Trophoblast cell (in vitro differentiated cells and primary cell): ENCODE data around the gene C16orf95.

Experiments
- DNase-seq, 2 donors: peaks; one replicate each; pipeline ENCODE4 v3.0.0-alpha.2; 2016
- H2AFZ ChIP-seq: 2 replicates; pipeline ENCODE4 v1.6.1; 2013; ENCODE audit warnings: low read length, moderate library complexity, mild to moderate bottlenecking; ENCODE audit not compliant: insufficient read depth, poor library complexity
- H2AK5ac ChIP-seq: 2 replicates; pipeline ENCODE4 v1.6.1; 2013; ENCODE audit warnings: mild to moderate bottlenecking, low read length
- H2BK120ac ChIP-seq: 2 replicates; pipeline ENCODE4 v1.6.1; 2013; ENCODE audit warnings: low read length, mild to moderate bottlenecking, moderate library complexity; ENCODE audit not compliant: insufficient read depth, poor library complexity
- H2BK12ac ChIP-seq: 2 replicates; pipeline ENCODE4 v1.6.1; 2013; ENCODE audit warnings: mild to moderate bottlenecking, low read length, moderate library complexity
- H2BK5ac ChIP-seq: 2 replicates; pipeline ENCODE4 v1.6.1; 2013; ENCODE audit warnings: low read length, low read depth, moderate library complexity, mild to moderate bottlenecking; ENCODE audit not compliant: poor library complexity
- H3K14ac ChIP-seq: 2 replicates; pipeline ENCODE4 v1.6.1; 2013; ENCODE audit warnings: mild to moderate bottlenecking, low read length
- H3K18ac ChIP-seq: 2 replicates; pipeline ENCODE4 v1.6.1; 2013; ENCODE audit warnings: mild to moderate bottlenecking, low read length
- H3K23ac ChIP-seq: 2 replicates; pipeline ENCODE4 v1.6.1; 2013; ENCODE audit warnings: low read length
- H3K27ac ChIP-seq: 2 replicates; pipeline ENCODE4 v1.5.1; 2013; ENCODE audit warnings: low read depth, mild to moderate bottlenecking, inconsistent platforms, low read length, moderate library complexity
- H3K27me3 ChIP-seq: 2 replicates; pipeline ENCODE4 v1.6.1; 2013; ENCODE audit warnings: inconsistent platforms, mild to moderate bottlenecking, low read length, moderate library complexity; ENCODE audit not compliant: insufficient read depth
- H3K36me3 ChIP-seq, 2 experiments: 1 replicate in 1 of 2; 2 replicates in 1 of 2; pipeline ENCODE4 v1.6.1; 2013; ENCODE audit warnings: low read length in 2 of 2, mild to moderate bottlenecking in 2 of 2, moderate library complexity in 1 of 2; ENCODE audit not compliant: insufficient read depth in 2 of 2, control insufficient read depth in 1 of 2
- H3K4ac ChIP-seq: 2 replicates; pipeline ENCODE4 v1.6.1; 2013; ENCODE audit warnings: low read depth, mild to moderate bottlenecking, low read length, moderate library complexity
- H3K4me1 ChIP-seq, 2 experiments: 1 replicate in 1 of 2; 2 replicates in 1 of 2; pipeline ENCODE4 v1.6.1; 2013; ENCODE audit warnings: low read length in 2 of 2, mild to moderate bottlenecking in 2 of 2, moderate library complexity in 1 of 2; ENCODE audit not compliant: insufficient read depth in 2 of 2, control insufficient read depth in 1 of 2
- H3K4me2 ChIP-seq: 2 replicates; pipeline ENCODE4 v1.6.1; 2013; ENCODE audit warnings: inconsistent platforms, mild to moderate bottlenecking, low read length, moderate library complexity
- H3K4me3 ChIP-seq: 2 replicates; pipeline ENCODE4 v1.5.1; 2013; ENCODE audit warnings: mild to moderate bottlenecking, low read depth, low read length, inconsistent platforms
- H3K79me1 ChIP-seq: one replicate; pipeline ENCODE4 v1.6.1; 2013; ENCODE audit warnings: low read length
- H3K79me2 ChIP-seq: 2 replicates; pipeline ENCODE4 v1.6.1; 2013; ENCODE audit warnings: low read length, mild to moderate bottlenecking; ENCODE audit not compliant: control insufficient read depth, insufficient read depth, poor library complexity
- H3K9ac ChIP-seq: 2 replicates; pipeline ENCODE4 v1.6.1; 2013; ENCODE audit warnings: mild to moderate bottlenecking, low read length
- H3K9me3 ChIP-seq: 2 replicates; pipeline ENCODE4 v1.6.1; 2013; ENCODE audit warnings: low read depth, mild to moderate bottlenecking, control low read depth, inconsistent platforms, low read length; ENCODE audit not compliant: insufficient read depth
- H4K12ac ChIP-seq: 2 replicates; pipeline ENCODE4 v1.6.1; 2013; ENCODE audit warnings: low read depth, mild to moderate bottlenecking, low read length, moderate library complexity
- H4K8ac ChIP-seq: 2 replicates; pipeline ENCODE4 v1.6.1; 2013; ENCODE audit warnings: low read depth, mild to moderate bottlenecking, low read length, moderate library complexity
- H4K91ac ChIP-seq: one replicate; pipeline ENCODE4 v1.6.1; 2013; ENCODE audit warnings: low read depth, mild to moderate bottlenecking, low read length, moderate library complexity
- WGBS: extraction: QIAGEN DNeasy Blood & Tissue Kit; methylation state at CpG from one replicate; pipeline ENCODE4 v1.1.7; 2013; ENCODE audit warnings: missing lambda C conversion rate; ENCODE audit not compliant: insufficient read length, insufficient coverage; ENCODE audit errors: extremely low coverage; 5-methylcytosine and 5-hydroxymethylcytosine counted together

The C16orf95 gene

DNA sequence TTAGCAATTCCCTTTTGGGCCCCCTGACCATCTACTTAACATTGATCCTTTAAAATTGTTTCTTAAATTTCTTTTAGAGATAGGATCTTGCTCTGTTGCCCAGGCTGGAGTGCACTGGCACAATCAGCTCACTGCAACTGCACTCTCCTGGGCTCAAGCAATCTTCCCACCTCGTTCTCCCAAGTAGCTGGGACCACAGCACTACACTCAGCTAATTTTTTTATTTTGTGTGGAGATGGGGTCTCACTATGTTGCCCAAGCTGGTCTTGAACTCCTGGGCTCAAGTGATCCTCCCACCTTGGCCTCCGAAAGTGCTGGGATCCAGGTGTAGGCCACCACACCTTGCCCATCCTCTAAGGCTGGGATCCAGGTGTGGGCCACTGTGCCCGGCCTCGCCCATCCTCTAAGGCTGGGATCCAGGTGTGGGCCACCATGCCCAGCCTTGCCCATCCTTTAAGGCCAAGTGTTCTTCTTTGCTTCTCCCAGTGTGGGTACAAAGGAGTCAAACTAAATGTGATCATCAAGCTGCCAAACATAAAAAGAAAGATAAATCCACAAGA is 13.2 kb downstream of the C16orf95 start:
- H3K36me3 ChIP-seq, result no peaks in the 10 kb centered on the region
- H2BK120ac ChIP-seq, result no peak overlapping the region
- H3K27me3 ChIP-seq, result no peaks in the 10 kb centered on the region
- H3K27ac ChIP-seq, result no peak overlapping the region
- no peaks in the 10 kb centered on the region for H3K79me2 ChIP-seq
- peaks cover 0 to 7% of the 10 kb centered on the region in 2 experiments for H3K4me1 ChIP-seq
- no CpG with 5 or more reads among the region's 4 CpGs for WGBS
- no peak overlapping the region for H3K14ac ChIP-seq
- no peak overlapping the region for H3K4me3 ChIP-seq
- no peak overlapping the region for H3K4me2 ChIP-seq
- H2AK5ac ChIP-seq, result no peak overlapping the region
- H3K4ac ChIP-seq, result no peak overlapping the region
- no peak for DNase-seq
- no peak overlapping the region for H4K8ac ChIP-seq
- H3K18ac ChIP-seq, result no peak overlapping the region
- H2BK5ac ChIP-seq, result no peak overlapping the region
- H2BK12ac ChIP-seq, result no peak overlapping the region
- no peak overlapping the region for H4K12ac ChIP-seq
- no peaks in the 10 kb centered on the region for H3K79me1 ChIP-seq
- H3K23ac ChIP-seq, result no peak overlapping the region
- H2AFZ ChIP-seq, result no peak overlapping the region
- no peak overlapping the region for H3K9ac ChIP-seq
- peaks cover 2% of the 10 kb centered on the region for H3K9me3 ChIP-seq
- no peak overlapping the region for H4K91ac ChIP-seq

GRCh38 chr16:87303431-87303930 is 13.7 kb downstream of the C16orf95 start:
- Histone ChIP-seq H3K27me3 (no peaks in the 10 kb centered on the region), H2AFZ (no peak overlapping the region), H3K18ac (no peak overlapping the region), H3K23ac (no peak overlapping the region), H3K79me1 (no peaks in the 10 kb centered on the region), H3K4me1 (peaks cover 0 to 7% of the 10 kb centered on the region in 2 experiments), H2BK120ac (no peak overlapping the region), H3K9me3 (peaks cover 1% of the 10 kb centered on the region), H2AK5ac (no peak overlapping the region), H3K4ac (no peak overlapping the region), H3K9ac (no peak overlapping the region), H4K12ac (no peak overlapping the region), H4K91ac (no peak overlapping the region), H3K4me2 (no peak overlapping the region), H3K27ac (no peak overlapping the region), H3K79me2 (no peaks in the 10 kb centered on the region), H2BK12ac (no peak overlapping the region), H3K4me3 (no peak overlapping the region), H3K14ac (no peak overlapping the region), H2BK5ac (no peak overlapping the region), H3K36me3 (no peaks in the 10 kb centered on the region), H4K8ac (no peak overlapping the region)
- no CpG with 5 or more reads among the region's 7 CpGs for WGBS
- DNase-seq, result no peak

- no peak overlapping the region for H4K12ac ChIP-seq
These were observed 18.2 kb downstream of the C16orf95 start for GRCh38 chr16:87298857-87299465.

DNA sequence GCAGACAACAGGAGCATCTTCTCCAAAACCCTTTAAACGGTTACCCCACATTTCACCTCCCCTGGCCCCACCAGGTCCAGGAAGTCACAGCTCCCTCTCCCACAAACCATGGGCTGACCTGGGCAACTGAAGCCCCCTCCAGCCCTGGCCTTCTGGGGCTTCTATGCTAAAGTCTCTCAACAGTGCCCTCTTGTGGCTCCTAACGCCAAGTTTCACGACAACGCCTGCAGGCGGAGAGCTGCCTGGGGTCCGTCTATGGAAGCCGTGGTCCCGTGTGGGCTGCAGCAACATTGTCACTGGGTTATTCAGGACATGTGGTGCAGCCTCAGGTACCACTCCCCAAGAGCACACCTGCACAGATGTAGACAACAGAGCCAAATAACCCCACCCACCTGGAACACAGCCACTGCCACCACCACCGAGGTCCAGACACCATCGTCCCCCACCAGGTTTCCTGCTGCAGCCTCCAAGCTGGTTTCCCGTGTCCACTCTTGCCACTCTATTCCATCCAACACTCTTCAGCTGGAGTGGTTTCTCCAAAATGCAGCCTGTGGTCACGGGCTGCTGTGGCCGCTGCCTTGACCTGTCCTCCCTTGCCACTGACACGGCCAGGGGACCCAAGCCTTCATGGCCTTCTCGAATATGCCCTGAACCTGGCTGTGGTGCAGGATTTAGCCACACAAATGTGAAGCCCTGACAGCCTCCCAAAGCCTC is 19.1 kb downstream of the C16orf95 start:
- Histone ChIP-seq H2BK120ac (no peak overlapping the region), H2BK12ac (no peak overlapping the region), H4K8ac (no peak overlapping the region), H3K4ac (no peak overlapping the region), H3K27me3 (no peaks in the 10 kb centered on the region), H3K79me1 (no peaks in the 10 kb centered on the region), H3K9me3 (no peaks in the 10 kb centered on the region), H3K79me2 (no peaks in the 10 kb centered on the region), H2BK5ac (no peak overlapping the region), H3K27ac (no peak overlapping the region), H3K14ac (no peak overlapping the region), H3K36me3 (no peaks in the 10 kb centered on the region), H4K91ac (no peak overlapping the region), H4K12ac (no peak overlapping the region), H2AFZ (no peak overlapping the region), H3K18ac (no peak overlapping the region), H3K23ac (no peak overlapping the region), H3K4me1 (no peaks in the 10 kb centered on the region), H3K9ac (no peak overlapping the region), H3K4me2 (no peak overlapping the region), H3K4me3 (no peak overlapping the region), H2AK5ac (no peak overlapping the region)
- DNase-seq, result peak in 1 of 2 donors; percentile 62
- WGBS, result no CpG with 5 or more reads among the region's 15 CpGs

More at GRCh38 chr16:87298857-87299465, 18.2 kb downstream of the C16orf95 start:
- no peak overlapping the region for H3K9ac ChIP-seq
- H2AFZ ChIP-seq, result no peak overlapping the region
- no peak overlapping the region for H3K27ac ChIP-seq
- no peak overlapping the region for H2AK5ac ChIP-seq
- H3K4ac ChIP-seq, result no peak overlapping the region
- no peak overlapping the region for H2BK5ac ChIP-seq
- no peak overlapping the region for H3K14ac ChIP-seq
- no peak overlapping the region for H3K18ac ChIP-seq
- no CpG with 5 or more reads among the region's 13 CpGs for WGBS
- no peak overlapping the region for H3K23ac ChIP-seq
- DNase-seq, result no peak
- no peak overlapping the region for H4K91ac ChIP-seq
- peaks cover 0 to 4% of the 10 kb centered on the region in 2 experiments for H3K4me1 ChIP-seq
- H4K8ac ChIP-seq, result no peak overlapping the region
- no peak overlapping the region for H3K4me2 ChIP-seq
- H3K36me3 ChIP-seq, result no peaks in the 10 kb centered on the region
- no peak overlapping the region for H2BK120ac ChIP-seq
- H2BK12ac ChIP-seq, result no peak overlapping the region
- H3K4me3 ChIP-seq, result no peak overlapping the region
- H3K79me1 ChIP-seq, result no peaks in the 10 kb centered on the region
- H3K9me3 ChIP-seq, result no peaks in the 10 kb centered on the region
- H3K27me3 ChIP-seq, result no peaks in the 10 kb centered on the region
- H3K79me2 ChIP-seq, result no peaks in the 10 kb centered on the region
